Activated CD4-positive, alpha-beta T cell treated with anti-CD3 and anti-CD28 coated beads for 36 hours (primary cell): ENCODE measurements around the gene UVSSA. TPM values are rescaled to one million over a fixed set of nuclear protein-coding genes. Genes with fewer than 3 reads are reported as not detected.
A peak's percentile ranks its signal among the peaks of the same experiment; 100 is the strongest.

Source experiments
- ATAC-seq: fragments of 200-7000 bp; cut with Tn5 transposase; one replicate; pipeline ENCODE4 v1.10.0; 2021; ENCODE audit warnings: mild to moderate bottlenecking, moderate library complexity
- CTCF ChIA-PET: fragments of 350-600 bp; sonication (Branson Sonifier 250); formaldehyde crosslinking; loops from one replicate; lab custom pipeline; 2021; ENCODE audit warnings: antibody characterized with exemption; lab: Charles Lee
- POLR2A ChIA-PET: fragments of 350-600 bp; sonication (Branson Sonifier 250); formaldehyde crosslinking; loops from one replicate; lab custom pipeline; 2021; ENCODE audit warnings: antibody characterized with exemption, inconsistent platforms; lab: Charles Lee
- DNase-seq: peaks from one replicate; pipeline ENCODE4 v3.0.0-alpha.2; 2020
- H3K27ac Mint-ChIP-seq: one replicate; pipeline ENCODE4 v1.8.0; 2021; ENCODE audit warnings: mixed read lengths
- H3K27me3 Mint-ChIP-seq: one replicate; pipeline ENCODE4 v1.8.0; 2021; ENCODE audit warnings: mixed read lengths
- H3K36me3 Mint-ChIP-seq: one replicate; pipeline ENCODE4 v1.8.0; 2021; ENCODE audit warnings: low read depth, mixed read lengths
- H3K4me1 Mint-ChIP-seq: one replicate; pipeline ENCODE4 v1.8.0; 2021; ENCODE audit warnings: mixed read lengths
- H3K4me3 Mint-ChIP-seq: one replicate; pipeline ENCODE4 v1.8.0; 2021; ENCODE audit warnings: mild to moderate bottlenecking, moderate library complexity, mixed read lengths
- H3K9me3 Mint-ChIP-seq: one replicate; pipeline ENCODE4 v1.8.0; 2021; ENCODE audit warnings: low read depth, mixed read lengths
- intact Hi-C, 2 experiments: fragments of 100-400 bp; cut with DNase I in 1 of 2; cut with micrococcal nuclease in 1 of 2; formaldehyde crosslinking; loops; one replicate each; pipeline versions ENCODE4 v1.14.2 to v1.15.1; 2022 to 2024; cut with DNase I, micrococcal nuclease
- total RNA-seq, 2 experiments: library from RNA; stranded (reverse); gene quantifications; one replicate each; pipeline ENCODE4 v1.2.3, GENCODE V29; 2021

Gene UVSSA
- 10 to 100 TPM; 14.8 to 18.1 TPM for total RNA-seq

DNA sequence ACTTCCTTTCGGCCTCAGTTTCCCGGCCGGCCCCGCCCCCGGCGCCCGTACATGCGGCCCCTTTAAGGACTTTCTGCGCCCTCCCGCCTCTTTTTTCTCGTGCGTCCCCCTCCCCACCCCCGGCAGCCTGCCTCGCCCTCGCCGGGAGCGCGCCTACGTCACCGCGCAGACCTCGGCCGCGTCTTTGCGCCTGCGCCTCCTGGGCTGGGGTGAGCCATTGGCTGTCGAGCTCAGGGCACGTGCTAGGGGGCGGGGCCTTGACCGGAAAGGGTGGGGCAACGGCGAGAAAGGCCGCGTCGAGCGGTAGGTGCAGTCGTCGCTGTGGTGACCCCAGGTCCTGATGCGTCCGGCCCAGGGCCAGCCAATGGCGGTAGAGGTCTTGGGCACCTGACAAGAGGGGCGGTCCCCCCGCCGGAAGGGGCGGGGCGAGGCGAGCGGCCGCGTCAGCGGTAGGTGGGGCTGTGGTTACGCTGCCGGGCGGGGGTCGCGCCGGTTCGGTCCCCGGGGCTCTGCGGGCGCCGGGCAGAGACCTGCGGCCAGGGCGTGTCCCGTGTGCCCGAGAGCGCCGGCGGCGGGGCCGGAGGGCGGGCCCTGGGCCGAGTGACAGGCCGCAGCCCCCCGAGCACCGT lies at the start of gene UVSSA:
Gene UVSSA, plus strand, starts transcription at position 428 of the 629 bp plus-strand sequence. CDS start 884 bp downstream, outside the sequence.
- Mint-ChIP-seq H3K27me3 (no peaks in the 10 kb centered on the region), H3K4me3 (peak within 1 kb of the TSS; percentile 86), H3K36me3 (peaks cover 13% of the 10 kb centered on the region), H3K9me3 (no peaks in the 10 kb centered on the region), H3K4me1 (peaks cover 47% of the 10 kb centered on the region), H3K27ac (peak within 1 kb of the TSS; percentile 87)
- CTCF ChIA-PET: interaction anchor here (0.6 to 2.2 kb wide), 6 partner anchors 12 to 216 kb away, joined by 3 to 9 read pairs (median 6); partner anchors contain the start of gene MAEA
- POLR2A ChIA-PET: interaction anchor here (0.6 to 1.0 kb wide), 7 partner anchors 9 to 474 kb away, joined by 3 to 5 read pairs (median 3); partner anchors contain the start of gene CTBP1
- peak; percentile 100 for DNase-seq
- intact Hi-C loops: loop anchor here (1.0 to 5.0 kb wide), 17 partner anchors 58 to 1615 kb away; partner anchors contain the start of genes CTBP1 (in 2 of the 2), MAEA (in 2 of the 2), ATP5ME (in 1 of the 2) and DGKQ (in 1 of the 2)
- ATAC-seq: peak; percentile 95

DNA sequence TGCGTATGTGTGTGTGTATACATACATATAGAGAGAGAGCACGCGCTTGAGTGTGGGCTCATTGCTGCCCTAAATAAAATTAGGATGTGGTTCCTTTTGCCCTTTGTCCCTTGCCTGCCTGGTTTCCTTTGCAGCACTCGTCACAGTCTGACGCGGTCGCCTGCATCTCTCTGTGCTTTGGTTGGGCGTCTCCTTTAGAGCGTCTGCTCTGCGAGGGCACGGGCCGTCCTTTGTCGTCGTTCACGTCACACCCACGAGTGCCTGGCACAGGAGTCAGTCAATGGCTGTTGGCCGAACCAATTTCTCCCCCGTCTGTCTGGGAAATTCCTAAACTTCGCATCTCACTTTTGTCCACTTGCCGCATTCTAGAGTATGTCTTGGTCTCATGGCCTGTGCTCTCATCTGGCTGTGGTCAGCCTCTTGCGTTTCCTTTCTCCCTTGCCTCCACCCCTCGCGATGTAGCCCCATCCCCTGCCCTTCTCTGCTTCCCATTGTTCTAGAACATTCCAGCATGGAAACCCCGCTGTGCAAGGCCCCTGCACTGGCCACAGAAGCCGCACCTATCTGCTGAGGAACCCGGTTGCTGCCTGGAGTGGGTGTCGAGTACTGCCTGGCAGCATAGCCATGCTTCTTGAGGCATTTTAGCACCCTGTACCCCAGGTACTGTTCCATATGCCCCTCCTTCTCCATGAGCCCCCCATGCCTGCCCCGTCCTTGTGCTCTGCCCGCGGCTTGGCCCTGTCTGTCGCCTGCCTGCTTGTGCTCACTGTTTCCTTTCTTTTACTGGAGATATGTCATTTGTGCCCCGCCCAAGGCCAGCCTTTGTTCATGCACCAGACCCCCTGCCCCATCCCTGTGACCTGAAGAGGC lies 49.3 kb upstream of the UVSSA start:
- DNase-seq: no peak
- intact Hi-C loops: no loop called here
- Mint-ChIP-seq H3K9me3 (no peaks in the 10 kb centered on the region), H3K4me3 (no peak overlapping the region), H3K27me3 (no peaks in the 10 kb centered on the region), H3K27ac (peak overlapping the region; percentile 13), H3K36me3 (peaks cover 19% of the 10 kb centered on the region), H3K4me1 (peaks cover 69% of the 10 kb centered on the region)
- ChIA-PET POLR2A (no interaction called here), CTCF (no interaction called here)
- ATAC-seq: no peak

- POLR2A ChIA-PET: no interaction called here
- no peak for ATAC-seq
- Mint-ChIP-seq H3K27ac (no peak overlapping the region), H3K36me3 (peaks cover 19% of the 10 kb centered on the region), H3K9me3 (no peaks in the 10 kb centered on the region), H3K4me1 (peaks cover 65% of the 10 kb centered on the region), H3K27me3 (no peaks in the 10 kb centered on the region), H3K4me3 (no peak overlapping the region)
- CTCF ChIA-PET: no interaction called here
- DNase-seq: no peak
- intact Hi-C loops: no loop called here
Measured at GRCh38 chr4:1298461-1298860, 48.5 kb upstream of the UVSSA start.

DNA sequence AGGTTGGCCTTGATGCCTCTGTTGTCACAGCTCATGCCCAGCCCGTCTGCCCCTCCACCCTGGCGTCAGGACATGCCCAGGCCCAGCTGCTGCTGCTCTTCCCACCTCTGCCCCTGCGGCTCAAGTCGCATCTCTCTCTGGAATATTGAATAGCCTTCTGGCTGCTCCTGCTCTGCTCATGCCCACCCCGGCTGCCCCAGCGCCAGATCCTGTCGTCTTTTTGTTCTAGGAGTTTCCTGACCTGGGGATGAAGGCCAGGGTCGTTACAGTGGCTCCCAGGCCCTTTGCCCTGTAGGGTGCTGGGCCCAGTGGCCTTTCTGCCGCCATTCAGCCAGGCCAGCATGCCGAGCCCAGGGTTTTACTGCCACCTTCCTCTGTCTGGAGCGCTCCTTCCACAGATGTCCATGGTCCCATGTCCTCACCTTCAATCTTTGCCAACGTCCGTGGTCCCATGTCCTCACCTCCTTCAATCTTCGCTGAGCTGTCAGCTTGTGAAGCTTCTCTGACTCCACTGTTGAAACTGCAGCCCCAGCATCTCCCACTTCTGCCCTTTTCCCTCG lies 47.6 kb upstream of the UVSSA start:
- H3K4me3 Mint-ChIP-seq: no peak overlapping the region
- H3K4me1 Mint-ChIP-seq: peaks cover 58% of the 10 kb centered on the region
- no peaks in the 10 kb centered on the region for H3K9me3 Mint-ChIP-seq
- DNase-seq (no peak), ATAC-seq (no peak)
- H3K27me3 Mint-ChIP-seq: no peaks in the 10 kb centered on the region
- H3K36me3 Mint-ChIP-seq: peaks cover 19% of the 10 kb centered on the region
- CTCF ChIA-PET: no interaction called here
- POLR2A ChIA-PET: interaction anchor here (0.6 kb wide), 1 partner anchor 9 kb away, joined by 3 read pairs; no protein-coding TSS in a partner anchor
- intact Hi-C loops: no loop called here
- peak overlapping the region; percentile 35 for H3K27ac Mint-ChIP-seq

- Mint-ChIP-seq H3K36me3 (peaks cover 26% of the 10 kb centered on the region), H3K9me3 (no peaks in the 10 kb centered on the region), H3K27me3 (no peaks in the 10 kb centered on the region), H3K4me3 (no peak overlapping the region), H3K27ac (peak overlapping the region; percentile 79), H3K4me1 (peaks cover 59% of the 10 kb centered on the region)
- ChIA-PET CTCF (interaction anchor here (0.5 to 1.1 kb wide), 4 partner anchors 9 to 152 kb away, joined by 3 to 4 read pairs (median 3); no protein-coding TSS in a partner anchor), POLR2A (no interaction called here)
- intact Hi-C loops: no loop called here
- ATAC-seq (peak; percentile 92), DNase-seq (peak; percentile 80)
Measured at GRCh38 chr4:1300466-1301455, 46.2 kb upstream of the UVSSA start.

DNA sequence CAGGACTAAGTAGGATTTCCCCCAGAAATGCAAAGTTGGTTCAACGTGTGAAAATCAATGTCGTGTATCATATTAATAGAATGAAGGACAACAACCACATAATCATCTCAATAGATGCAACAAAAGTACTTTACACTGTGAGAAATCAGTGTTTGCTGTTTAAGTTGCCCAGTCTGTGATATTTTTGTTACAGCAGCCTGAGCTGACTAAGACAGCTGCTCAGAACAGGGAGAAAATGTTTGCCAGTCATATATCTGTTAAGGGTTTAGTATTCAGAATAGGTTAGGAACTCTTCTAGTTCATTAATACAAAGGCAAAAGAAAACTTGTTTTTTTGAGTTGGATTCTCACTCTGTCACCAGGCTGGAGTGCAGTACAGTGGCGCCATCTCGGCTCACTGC lies 44.8 kb upstream of the UVSSA start:
- peaks cover 27% of the 10 kb centered on the region for H3K36me3 Mint-ChIP-seq
- ChIA-PET CTCF (no interaction called here), POLR2A (no interaction called here)
- H3K4me1 Mint-ChIP-seq: peaks cover 61% of the 10 kb centered on the region
- no peak overlapping the region for H3K4me3 Mint-ChIP-seq
- H3K27me3 Mint-ChIP-seq: no peaks in the 10 kb centered on the region
- H3K9me3 Mint-ChIP-seq: no peaks in the 10 kb centered on the region
- ATAC-seq (no peak), DNase-seq (no peak)
- peak overlapping the region; percentile 11 for H3K27ac Mint-ChIP-seq
- intact Hi-C loops: no loop called here

DNA sequence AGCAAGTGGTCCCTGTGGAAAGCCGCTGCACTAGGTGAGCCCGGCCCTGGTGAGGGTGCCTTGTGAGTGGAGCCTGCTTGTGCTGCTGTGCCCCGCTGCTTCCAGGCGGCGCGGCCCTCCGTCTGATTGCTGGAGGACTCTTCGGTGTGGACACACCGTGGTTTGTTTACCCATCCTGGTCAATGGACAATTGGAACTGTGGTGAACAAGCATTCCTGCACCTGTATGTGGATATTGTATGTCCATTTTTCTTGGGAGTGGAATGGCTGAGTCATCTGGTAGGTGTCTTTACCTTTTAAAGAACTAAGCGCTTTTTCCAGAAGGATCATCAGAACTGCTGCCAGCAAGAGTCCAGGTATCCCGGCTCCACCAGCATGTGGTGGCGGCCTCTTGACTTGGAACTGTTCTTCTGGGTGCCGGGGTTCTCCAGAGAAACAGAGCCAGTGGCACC lies 41.7 kb upstream of the UVSSA start:
- ATAC-seq (no peak), DNase-seq (no peak)
- Mint-ChIP-seq H3K27ac (peak overlapping the region; percentile 72), H3K4me3 (no peak overlapping the region), H3K9me3 (no peaks in the 10 kb centered on the region), H3K4me1 (peaks cover 63% of the 10 kb centered on the region), H3K27me3 (no peaks in the 10 kb centered on the region), H3K36me3 (peaks cover 19% of the 10 kb centered on the region)
- CTCF ChIA-PET: no interaction called here
- POLR2A ChIA-PET: no interaction called here
- intact Hi-C loops: no loop called here

GRCh38 chr4:1305781-1306455 lies 41.1 kb upstream of the UVSSA start:
- Mint-ChIP-seq H3K27me3 (no peaks in the 10 kb centered on the region), H3K4me1 (peaks cover 60% of the 10 kb centered on the region)
- POLR2A ChIA-PET: no interaction called here

GRCh38 chr4:1307951-1308735 lies 38.9 kb upstream of the UVSSA start:
- ATAC-seq (no peak), DNase-seq (no peak)
- CTCF ChIA-PET: interaction anchor here (0.7 to 1.2 kb wide), 3 partner anchors 16 to 141 kb away, joined by 3 to 4 read pairs (median 3); no protein-coding TSS in a partner anchor
- peaks cover 56% of the 10 kb centered on the region for H3K4me1 Mint-ChIP-seq
- peak overlapping the region; percentile 21 for H3K27ac Mint-ChIP-seq
- peaks cover 26% of the 10 kb centered on the region for H3K36me3 Mint-ChIP-seq
- H3K9me3 Mint-ChIP-seq: no peaks in the 10 kb centered on the region
- H3K27me3 Mint-ChIP-seq: no peaks in the 10 kb centered on the region
- POLR2A ChIA-PET: no interaction called here
- no peak overlapping the region for H3K4me3 Mint-ChIP-seq
- intact Hi-C loops: no loop called here

More at GRCh38 chr4:1305781-1306455, 41.1 kb upstream of the UVSSA start:
- ATAC-seq (no peak), DNase-seq (peak; percentile 64)
- intact Hi-C loops: no loop called here
- peaks cover 19% of the 10 kb centered on the region for H3K36me3 Mint-ChIP-seq
- CTCF ChIA-PET: interaction anchor here (0.8 kb wide), 1 partner anchor 12 kb away, joined by 3 read pairs; no protein-coding TSS in a partner anchor
- peak overlapping the region; percentile 72 for H3K27ac Mint-ChIP-seq
- no peaks in the 10 kb centered on the region for H3K9me3 Mint-ChIP-seq
- H3K4me3 Mint-ChIP-seq: no peak overlapping the region
